8988T (cell line): ENCODE data around the gene CCDC90B.
"Not testable (repeated sequence)": the region's sequence is repeated elsewhere in the genome, so short reads cannot be mapped to it uniquely, and the experiment has no call there.

ENCODE experiments used
- DNase-seq: peaks from one replicate; pipeline ENCODE4 v3.0.0; 2011

Gene CCDC90B

DNA sequence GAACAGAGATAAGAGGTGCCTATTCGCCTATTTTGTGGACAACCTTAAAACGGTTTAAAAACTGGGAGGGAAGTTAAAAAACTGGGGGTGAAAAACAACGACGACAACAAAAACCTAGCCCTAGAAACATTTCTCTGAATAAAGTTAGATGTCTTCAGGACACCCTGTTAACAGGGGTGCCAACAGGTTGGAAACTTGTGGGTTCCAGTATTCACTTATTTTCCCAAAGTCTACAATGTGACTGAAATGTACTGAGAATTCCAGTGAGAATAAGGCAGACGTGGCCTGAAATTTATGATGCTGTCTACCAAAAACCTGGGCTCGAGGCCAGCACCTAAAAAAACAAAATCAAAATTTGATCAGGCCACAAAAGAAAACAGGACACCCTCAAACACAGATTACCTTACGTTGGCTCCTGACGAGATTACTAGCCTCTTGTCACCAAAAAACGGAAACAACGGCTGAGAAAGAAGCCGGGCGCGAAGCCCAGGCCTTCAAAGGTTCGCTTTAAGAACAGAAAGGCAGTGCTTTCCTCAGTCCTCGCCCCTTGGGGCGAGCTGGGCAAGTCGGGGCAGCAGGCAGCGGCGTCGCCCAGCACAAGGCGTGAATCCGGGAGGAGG lies 906 bp downstream of the CCDC90B start:
- DNase-seq: peak; percentile 61

DNA sequence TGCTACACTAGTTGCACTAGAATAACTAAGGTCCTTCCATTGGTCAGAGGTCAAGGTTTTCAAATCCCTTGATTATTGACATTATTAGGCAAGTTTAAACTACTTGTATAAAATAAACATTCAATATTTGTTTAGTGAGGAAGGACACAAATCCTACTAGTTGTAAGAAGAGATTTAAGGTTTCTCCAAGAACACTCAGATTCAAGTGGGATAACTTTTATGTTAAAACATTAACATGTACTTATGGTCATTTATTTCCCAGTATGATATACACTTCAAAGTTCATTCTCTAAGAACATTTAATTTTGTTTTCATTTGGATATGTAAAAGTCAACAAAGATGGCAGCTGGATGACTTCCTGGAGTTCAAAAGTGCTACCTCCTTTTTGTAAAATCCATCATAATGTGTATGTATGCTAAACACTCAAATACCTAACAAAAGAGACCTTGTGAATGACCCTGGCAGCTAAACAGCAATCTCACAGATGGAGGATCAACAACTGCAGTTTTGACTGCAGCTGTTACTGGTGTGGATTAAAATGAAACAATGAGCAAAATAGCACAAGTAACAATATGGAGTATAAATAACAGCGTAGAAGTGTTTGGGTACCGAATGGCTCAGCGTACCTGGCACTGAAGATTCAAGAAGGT lies 1.5 kb downstream of the CCDC90B start:
- DNase-seq: no peak

DNA sequence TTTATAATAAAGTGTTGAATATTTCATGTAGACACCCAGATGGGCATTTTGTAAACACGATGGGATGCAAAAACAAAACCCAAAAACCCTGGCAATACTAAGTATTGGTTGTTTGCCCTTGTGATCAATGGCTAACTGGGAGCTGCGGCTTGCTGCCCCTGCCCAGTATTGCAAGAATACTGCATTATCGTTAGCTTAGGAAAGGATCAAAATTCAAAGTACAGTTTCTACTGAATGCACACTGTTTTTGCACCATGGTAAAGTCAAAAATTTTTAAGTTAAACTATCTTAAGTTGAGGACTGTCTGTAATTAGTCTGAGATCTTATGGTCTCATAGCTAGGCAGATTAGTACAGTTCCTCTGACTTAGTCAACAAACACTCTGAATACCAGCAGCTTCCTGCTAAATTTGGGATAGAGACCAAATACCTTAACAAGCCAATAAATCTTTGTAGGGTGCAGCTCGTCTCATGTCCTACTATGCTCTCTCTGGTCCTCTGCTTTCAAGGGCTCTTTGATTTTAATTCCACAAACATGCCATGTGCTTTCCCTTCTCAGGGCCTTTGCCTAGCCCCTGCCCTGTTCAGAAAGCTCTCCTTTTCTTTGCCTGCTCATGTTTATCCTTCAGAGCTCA lies 4.0 kb downstream of the CCDC90B start:
- DNase-seq: no peak

DNA sequence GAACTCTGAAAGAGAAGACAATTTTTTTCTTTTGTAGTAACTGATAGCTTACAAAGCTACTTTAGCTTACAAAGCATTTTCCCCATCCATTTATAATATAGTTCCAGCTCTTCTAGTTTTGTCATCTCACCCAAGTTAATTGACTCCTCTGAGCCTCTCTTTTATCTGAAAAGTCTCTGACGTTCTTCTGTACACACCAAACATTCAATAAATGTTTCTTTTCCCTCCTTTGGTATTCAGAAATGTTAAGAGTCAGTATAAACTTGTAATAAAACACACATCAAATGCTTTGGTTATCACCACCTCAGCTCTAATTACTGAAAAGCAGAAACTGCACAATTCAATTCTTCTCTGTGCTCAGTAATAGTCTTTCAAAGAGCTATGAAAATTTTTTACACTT lies 5.9 kb downstream of the CCDC90B start:
- DNase-seq: no peak

DNA sequence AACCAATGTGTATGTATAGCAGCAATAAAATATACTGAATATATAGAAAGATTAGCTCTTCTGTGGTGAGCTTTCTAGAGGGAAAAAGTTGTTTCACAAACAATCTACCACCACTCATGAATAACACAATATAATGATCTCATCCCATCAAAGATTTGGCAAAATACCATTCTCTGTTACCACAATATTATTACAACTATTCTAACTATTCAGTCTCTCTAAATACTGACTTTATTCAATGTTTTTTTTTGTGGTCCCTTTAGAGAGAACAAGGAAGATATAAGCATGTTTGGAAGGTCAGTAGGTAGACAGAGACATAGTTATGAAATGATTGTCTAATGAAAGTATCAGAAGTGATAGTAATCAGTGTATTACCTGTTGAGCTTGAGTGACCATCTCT lies 7.8 kb downstream of the CCDC90B start:
- no peak for DNase-seq

DNA sequence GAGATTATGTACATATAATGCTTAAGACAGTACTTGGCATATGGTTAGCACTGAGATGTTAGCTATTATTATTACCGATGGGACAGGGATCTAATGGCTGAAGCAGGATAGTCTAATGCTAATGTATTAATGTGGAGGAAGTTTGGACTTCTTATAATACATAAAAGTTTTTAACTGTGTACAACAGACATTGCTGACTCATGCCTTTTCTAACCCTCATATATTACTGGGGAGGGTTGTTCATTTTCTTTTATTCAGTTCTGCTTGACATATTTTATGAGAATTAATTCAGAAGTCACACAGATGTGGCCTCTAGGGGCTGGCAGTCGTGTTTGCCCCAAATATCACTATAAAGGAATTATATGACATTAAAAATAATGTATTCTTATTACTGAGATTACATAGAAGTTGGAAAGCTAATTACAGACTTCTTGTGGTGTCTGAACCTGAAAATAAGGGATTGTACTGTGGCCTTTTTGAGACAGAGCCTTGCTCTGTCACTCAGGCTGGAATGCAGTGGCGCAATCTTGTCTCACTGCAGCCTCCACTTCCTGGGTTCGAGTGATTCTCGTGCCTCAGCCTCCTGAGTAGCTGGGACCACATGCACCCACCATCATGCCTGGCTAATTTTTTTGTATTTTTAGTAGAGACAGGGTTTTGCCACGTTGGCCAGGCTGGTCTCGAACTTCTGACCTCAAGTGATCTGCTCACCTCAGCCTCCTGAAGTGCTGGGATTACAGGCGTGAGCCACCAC lies 10.1 kb downstream of the CCDC90B start:
- DNase-seq: no peak

DNA sequence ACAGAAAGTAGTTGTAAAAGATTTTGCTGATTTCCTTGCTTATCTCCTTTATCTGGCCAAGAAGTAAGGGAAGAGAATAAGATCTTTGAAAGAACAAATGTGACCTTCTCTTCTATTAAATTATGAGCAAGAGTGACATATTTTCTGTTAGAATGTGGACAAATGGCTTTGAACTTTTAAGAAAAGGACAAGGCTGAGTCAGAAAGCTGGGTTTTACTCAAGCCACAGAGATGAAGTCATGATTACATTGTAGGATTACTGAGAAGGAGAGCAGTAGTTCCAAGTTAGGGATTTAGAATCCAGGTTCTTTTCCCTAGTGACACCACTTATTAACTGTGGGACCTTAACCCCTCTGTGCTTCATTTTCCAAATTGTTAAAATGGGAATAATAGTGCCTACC lies 13.5 kb downstream of the CCDC90B start:
- no peak for DNase-seq

DNA sequence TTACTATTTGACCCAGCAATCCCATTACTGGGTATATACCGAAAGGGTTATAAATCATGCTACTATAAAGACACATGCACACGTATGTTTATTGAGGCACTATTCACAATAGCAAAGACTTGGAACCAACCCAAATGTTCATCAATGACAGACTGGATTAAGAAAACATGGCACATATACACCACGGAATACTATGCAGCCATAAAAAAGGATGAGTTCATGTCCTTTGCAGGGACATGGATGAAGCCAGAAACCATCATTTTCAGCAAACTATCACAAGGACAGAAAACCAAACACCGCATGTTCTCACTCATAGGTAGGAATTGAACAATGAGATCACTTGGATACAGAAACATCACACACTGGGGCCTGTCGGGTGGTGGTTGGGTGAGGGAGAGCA lies 14.4 kb downstream of the CCDC90B start:
- DNase-seq: not testable (repeated sequence)

DNA sequence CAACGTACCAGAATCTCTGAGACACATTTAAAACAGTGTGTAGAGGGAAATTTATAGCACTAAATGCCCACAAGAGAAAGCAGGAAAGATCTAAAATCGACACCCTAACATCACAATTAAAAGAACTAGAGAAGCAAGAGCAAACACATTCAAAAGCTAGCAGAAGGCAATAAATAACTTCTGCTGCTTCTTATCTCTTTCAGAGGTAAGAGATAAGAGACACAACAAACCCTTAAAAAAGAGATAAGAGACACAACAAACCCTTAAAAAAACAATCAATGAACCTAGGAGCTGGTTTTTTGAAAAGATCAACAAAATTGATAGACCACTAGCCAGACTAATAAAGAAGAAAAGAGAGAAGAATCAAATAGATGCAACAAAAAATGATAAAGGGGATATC lies 17.1 kb downstream of the CCDC90B start:
- not testable (repeated sequence) for DNase-seq

DNA sequence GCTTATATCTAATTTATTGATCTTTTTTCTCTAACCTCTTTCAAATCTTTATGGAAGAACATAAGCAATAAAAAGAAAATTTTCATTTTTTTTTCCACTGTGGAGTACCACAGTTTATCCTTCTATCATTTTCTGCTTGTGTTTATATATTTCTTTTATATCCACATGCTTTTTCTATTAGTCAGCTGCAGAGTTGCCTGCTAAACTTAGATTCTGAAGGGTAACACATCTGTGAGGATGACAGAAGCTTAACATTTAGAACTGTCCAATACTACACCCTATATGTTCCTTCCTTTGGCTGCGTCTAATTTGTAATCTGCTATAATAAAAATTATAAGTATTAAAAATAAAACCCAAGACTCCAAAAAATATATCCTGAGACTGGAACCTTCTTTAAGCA lies 20.8 kb downstream of the CCDC90B start:
- no peak for DNase-seq

DNA sequence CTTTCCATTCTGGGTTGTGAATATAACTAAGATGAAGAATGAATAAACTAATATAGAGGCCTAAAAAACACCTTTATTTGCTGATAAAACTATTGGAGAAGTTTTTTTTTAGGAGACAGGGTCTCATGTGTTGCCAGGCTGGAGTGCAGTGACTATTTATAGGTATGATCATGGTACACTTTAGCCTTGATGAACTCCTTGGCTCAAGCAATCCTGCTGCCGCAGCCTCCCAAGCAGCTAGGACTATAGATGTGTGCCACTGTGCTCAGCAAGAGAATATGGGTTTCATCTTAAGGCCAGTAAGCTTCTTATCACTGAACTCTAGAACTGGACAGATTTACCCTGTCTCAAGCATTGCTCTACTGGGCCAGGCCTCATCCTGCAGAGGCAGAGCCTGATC lies 26.6 kb downstream of the CCDC90B start:
- no peak for DNase-seq

DNA sequence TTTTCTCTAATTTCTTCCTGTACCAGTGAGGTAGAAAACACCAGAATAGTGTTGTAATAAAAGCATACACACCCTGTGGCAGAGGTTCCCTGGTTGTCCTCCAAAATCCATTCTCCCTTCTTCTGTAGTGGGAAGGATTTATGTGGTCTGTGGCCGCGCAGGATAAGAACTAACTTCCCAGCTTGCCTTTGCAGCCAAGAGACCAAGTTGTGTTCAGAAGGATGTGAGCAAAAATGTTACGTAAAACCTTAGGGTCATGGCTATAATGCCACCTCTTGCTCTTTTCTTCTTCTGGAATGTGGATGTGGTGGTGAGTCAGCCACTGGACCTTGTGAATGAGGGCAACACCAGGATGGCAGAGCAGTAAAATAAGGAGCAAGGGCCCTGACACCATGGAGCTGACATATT lies 28.4 kb downstream of the CCDC90B start:
- DNase-seq: no peak

DNA sequence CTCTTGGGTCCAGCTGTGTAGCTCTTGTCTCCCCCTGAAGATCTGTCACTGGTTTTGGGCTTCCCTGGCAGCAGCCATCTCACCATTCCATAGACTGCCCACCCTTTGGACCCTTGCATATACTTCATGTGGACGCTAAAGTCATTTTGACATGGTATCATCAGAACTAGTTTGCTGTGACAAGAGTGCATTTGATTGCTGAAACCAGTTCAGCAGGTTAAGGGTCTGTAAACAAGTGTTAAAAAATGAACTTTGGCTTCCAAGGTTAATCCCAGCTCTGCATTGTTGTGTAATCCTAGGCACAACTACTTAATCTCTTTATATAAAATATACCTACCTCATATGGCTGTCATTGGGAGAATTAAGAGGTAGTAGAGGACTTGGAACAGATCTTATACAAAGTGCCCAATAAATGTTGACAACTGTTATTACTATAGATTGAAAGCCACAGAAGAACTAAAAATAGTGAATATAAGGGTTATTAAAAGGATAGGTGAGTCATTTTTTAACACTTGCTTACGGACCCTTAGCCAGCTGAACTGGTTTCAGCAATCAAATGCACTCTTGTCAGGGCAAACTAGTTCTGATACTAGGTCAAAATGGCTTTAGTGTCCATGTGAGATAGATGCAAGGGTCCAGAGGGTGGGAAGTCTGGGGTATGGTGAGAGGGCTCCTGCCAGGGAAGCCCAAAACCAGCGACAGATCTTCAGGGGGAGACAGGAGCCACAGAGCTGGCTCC lies 29.4 kb downstream of the CCDC90B start:
- no peak for DNase-seq

DNA sequence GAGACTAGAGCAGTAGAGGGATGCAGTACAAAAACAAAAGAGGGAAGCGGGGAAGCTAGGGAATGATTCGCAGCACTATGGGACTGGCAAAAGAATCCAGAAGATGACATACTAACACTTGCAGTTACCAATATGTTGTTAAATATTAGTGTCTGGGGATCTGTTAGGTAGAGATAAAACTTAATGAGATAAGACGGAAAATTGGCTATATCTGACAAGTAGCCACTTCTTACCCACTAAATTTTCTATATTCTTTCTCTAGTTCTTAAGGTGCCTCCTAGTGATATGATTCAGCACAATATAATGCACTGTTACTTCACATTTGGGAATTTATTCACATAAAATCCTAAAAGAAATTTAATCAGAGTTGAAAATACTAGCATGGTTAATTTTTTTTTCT lies 30.8 kb downstream of the CCDC90B start:
- DNase-seq: no peak

DNA sequence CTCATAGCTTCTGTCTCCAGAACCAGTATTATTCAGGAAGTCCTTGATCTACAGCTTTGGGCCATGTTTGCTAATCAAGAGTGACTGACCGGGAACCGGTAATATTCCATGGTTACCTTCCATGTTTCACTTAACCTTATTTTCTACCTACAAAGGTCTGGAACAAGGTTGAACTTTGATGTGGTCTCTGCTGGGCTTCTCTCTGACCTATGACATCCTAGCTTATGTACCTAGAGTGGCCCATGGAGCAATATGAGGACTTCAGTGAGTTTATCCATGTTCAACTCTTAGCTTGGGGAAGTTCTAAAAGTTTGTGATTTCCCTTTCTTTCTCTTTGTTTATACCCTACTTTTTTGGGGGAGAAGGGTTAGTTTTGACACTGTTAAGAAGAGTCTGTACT lies 33.2 kb downstream of the CCDC90B start:
- DNase-seq: no peak

DNA sequence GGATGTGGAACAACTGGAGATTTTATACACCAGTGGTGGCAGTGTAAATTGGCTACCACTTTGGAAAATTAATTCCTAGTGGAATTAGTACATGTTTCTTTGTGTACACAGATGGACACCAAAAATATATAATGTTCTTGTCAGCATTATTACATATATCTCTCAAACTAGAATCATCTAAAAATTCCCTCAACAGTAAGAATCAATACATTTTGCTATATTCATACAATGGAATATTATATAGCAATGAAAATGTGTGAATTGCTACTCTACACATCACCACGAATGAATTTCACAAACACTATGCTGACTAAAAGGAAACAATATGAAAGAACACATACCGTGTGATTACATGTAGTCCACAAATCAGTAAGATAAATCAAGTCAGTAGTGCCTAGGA lies 33.9 kb downstream of the CCDC90B start:
- no peak for DNase-seq

DNA sequence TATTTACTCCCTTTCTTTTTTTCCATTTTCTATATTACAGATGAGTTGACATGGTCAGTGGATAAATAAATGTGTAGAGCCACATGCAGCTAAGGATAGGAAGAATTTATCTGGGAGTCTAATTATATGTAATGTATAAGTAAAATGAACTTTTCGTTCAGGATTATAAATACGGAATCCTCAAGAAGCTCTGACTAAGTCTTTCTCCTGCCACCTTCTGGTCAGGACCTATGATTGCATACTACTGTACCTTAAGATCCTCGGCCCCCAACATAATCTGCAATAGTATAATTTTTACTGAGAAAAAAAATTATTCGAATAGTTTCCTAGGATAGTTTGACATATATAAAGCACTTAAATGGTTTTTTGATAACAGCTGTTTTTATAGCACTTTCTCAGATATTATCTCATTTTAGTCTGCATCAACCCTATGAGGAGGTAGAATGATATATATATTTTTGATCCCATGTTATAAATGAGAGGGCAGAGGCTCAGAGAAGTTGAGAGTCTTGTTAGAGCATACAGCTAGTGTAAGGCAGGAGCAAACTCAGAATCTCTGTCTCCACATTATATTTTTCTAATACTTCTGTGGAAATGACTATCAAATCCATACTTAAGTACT lies 36.1 kb downstream of the CCDC90B start:
- DNase-seq: peak; percentile 17

DNA sequence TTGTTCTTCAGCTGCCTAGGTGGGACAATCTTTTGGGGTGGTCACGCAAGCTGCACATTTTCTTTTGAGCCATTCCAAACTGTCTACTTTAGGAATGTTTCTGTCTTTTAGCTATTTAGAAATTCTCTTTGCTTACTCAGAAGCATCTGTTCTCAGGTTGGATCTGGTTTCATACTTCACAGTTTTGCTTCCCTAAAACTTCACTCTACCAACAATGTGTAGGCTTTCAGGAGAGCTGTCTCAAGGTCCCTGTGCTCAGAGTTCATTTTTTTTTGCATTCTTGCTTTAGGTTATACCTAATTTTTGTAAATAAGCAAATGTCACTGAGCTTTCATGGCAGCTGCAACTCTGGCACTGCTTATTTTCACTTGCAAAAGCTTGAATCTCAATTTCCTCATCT lies 36.7 kb downstream of the CCDC90B start:
- no peak for DNase-seq

DNA sequence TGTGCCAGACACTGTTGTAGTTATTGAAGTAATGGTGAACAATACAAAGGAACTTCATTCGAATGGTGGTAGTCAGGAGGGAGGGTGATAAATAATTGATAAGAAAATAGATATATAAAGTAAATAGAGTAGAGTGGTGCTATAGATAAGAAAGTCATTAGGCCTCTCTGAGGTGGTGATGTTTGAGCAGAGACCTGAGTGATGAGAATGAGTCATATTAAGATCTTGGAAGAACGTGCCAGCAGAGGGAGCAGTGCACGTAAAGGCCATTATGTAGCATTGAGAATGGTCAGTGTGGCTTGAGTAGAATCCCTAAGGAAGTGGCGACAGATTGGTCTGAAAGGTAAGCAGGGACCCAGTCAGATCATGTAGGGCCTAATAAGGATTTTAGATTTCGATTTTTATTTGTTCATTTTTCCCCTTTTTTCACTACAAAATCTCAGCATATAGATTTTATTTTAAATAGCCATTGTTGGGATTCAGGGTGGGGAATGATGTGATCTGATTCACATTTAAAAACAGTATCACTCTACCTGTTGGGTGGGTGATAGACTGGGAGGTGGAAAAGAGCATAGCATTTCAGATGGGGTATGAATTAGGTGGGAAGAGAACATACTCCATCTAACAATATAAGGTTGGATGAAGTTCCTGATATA lies 44.7 kb downstream of the CCDC90B start:
- DNase-seq: peak; percentile 31

DNA sequence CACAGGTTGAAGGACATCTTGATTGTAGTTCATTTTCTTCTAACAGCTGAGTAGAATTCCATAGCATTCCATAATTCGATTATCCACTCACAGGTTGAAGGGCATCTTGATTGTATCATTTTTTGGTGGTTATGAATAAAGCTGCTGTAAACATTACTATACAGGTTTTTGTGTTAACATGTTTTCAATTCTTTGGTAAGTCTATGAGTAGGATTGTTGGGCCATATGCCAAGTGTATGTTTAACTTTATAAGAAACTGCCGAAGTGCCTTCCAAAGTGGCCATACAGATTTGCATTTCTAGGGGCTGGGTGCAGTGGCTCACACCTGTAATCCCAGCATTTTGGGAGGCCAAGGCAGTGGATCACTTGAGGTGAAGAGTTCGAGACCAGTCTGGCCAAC lies 48.1 kb downstream of the CCDC90B start:
- no peak for DNase-seq

DNA sequence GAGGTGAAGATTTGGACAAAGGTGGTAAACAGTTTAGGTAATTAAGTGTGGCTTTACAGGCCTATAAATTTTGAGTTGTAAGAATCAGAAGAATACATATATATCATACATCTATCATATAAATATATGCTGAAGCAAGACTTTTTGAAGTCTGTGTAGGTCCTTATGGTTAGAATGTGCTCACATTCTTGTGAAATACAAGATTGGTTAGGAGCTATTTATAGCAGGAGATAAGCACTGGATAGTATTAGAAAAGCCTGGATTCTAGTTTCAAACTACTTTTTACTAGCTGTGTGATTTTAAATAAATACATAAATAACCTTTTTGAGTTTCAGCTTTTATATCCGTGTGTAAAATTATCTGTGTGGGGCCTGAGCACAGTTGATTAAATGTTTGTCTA lies 50.3 kb downstream of the CCDC90B start:
- no peak for DNase-seq

DNA sequence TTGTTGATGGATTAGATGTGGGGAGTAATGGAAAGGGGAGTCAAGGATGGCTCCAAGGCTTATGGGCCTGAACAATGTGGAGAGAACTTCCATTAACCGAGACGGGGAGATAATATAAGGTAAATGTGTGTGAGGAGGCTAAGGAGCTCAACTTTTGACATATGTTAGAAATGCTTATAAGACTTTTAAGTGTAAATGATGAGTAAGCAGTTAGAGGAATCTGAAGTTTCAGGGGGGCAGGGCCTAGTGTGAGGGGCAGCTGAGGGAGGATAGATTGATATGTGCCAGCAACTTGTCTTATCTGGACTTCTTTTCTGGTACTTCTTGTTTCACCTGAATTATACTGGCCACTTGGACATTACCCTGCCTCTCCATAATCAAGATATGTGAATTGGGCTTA lies 62.7 kb downstream of the CCDC90B start:
- no peak for DNase-seq
